ENCODE measurements around the gene HGFAC.
A peak's percentile ranks its signal among the peaks of the same experiment; 100 is the strongest.
"Not testable (repeated sequence)": the region's sequence is repeated elsewhere in the genome, so short reads cannot be mapped to it uniquely, and the experiment has no call there.

HGFAC gene

DNA sequence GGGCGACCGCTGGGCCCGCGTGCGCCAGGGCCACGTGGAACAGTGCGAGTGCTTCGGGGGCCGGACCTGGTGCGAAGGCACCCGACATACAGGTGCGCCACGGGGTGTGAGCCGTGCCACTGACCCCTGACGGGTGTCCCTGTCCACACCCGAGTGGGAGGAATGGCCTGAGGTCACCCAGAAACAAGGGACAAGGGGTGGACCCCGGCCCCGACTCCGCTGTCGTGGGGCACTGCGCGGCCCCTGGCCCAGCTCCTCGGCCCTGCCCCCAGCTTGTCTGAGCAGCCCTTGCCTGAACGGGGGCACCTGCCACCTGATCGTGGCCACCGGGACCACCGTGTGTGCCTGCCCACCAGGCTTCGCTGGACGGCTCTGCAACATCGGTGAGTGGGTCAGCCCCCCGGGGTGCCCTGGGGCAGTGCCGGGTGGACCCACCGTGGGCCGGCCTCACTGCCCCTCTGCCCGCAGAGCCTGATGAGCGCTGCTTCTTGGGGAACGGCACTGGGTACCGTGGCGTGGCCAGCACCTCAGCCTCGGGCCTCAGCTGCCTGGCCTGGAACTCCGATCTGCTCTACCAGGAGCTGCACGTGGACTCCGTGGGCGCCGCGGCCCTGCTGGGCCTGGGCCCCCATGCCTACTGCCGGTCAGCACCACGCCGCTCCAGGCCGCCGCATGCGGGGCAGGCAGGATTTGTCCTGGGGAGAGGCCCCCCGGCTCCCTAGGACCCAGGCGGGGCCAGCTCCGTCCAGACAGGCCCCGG, 2.8 kb downstream of the HGFAC start:
- no peak for DNase-seq

DNA sequence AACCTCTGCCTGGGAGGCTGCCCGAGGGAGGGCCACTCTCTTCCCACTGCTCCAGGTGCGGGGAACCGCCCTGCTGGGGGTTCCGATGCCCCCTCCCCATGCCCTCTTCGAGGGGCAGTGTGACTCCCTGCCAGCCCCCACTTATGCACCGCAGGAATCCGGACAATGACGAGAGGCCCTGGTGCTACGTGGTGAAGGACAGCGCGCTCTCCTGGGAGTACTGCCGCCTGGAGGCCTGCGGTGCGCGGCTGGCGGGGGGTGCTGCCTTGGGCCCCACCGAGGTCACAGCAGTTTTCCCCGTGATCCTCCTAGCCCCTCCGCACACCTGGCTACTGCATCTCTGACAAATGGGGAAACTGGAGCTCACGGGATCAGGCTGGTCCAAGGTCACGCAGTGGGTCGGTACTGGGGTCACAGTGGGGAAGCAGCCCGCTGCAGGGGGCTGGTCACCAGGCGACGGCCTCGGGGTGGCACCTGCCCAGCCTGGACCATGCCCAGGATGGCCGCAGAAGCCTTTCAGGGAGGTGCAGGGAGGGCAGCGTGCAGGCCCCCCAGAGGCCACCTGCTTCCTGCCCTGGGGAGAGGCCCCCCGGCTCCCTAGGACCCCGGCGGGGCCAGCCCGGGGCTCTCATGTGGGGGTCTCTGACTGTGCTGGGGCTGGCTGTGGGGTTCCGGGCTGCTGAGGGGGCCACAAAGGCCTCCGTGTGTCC, 3.5 kb downstream of the HGFAC start:
- DNase-seq: no peak

DNA sequence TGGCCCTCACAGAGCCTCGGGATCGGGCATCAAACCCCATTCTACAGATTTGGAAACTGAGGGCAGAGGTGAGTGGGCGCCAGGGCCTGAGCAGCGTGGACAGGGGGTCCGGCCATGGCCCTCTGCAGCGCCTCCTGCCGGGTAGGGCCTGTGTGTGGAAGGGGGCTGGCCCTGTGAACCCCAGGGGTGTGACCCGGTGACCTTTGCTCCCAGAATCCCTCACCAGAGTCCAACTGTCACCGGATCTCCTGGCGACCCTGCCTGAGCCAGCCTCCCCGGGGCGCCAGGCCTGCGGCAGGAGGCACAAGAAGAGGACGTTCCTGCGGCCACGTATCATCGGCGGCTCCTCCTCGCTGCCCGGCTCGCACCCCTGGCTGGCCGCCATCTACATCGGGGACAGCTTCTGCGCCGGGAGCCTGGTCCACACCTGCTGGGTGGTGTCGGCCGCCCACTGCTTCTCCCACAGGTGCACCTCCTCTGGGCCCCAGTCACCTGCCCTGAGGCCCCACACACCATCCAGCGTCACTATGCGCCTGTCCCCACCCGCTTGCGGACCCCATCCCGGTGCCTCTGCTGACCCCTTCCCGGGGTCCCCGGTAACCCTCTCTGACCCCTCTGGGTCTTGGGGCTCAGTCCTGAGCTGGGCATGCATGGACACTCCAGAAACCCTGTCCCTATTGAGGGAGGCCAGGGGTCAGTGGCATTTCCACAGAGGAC, 4.2 kb downstream of the HGFAC start:
- no peak for DNase-seq

DNA sequence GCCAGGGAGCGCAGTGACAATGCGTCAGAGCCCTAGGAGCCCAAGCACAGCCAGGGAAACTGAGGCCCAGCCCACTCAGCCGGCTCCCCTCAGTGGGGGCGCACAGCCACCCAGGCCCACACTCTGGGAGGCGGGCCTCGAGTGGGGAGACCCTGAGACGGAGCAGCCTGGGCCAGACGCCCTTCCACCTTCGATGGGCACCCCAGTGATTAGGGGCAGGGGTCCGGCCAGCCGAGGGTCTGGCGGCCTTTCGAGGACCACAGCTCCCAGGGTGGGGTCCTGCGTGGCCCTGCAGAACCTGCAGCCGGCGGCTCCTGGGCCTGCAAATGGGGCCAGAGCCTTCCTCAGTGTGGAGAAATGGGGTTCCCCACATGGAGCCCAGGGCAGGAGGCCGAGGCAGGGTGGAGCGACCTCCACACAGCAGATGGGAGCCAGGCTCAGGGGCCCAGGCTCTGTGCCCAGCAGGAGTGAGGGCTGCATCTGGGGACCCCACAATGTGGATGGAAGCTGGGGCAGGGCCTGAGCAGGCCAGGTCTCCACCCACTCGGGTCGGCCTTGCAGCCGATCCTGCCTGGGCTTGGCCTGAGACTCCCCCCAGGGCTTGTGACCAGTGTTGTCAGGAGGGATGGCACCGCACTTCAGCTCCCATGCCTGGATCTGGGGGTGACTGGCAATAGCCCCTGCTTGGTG, 5.0 kb downstream of the HGFAC start:
- no peak for DNase-seq

DNA sequence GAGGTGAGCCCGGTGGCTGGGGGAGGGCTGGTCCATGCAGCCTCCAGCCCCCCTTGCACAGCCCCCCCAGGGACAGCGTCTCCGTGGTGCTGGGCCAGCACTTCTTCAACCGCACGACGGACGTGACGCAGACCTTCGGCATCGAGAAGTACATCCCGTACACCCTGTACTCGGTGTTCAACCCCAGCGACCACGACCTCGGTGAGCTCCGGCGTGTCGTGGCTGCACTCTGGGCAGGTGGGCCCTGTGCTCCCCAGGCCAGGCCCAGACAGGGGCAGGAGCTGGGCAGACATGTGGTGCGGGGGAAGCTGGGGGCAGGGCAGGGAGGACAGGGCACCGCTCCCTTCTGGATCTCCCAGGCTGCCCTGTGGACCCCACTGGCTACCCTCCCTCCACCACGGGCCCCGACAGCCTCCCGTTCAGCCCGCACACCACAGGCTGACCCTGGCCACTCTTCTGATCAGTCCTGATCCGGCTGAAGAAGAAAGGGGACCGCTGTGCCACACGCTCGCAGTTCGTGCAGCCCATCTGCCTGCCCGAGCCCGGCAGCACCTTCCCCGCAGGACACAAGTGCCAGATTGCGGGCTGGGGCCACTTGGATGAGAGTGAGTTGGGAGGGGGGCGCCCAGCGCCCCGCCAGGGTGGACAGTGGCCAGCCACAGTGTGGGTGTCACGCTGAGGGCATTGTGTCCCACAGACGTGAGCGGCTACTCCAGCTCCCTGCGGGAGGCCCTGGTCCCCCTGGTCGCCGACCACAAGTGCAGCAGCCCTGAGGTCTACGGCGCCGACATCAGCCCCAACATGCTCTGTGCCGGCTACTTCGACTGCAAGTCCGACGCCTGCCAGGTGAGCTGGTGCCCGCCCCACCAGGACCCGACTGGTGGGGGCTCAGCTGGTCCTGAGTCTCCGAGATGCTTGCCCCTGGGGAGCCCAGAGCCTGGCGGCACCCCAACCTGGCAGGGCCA, 5.9 kb downstream of the HGFAC start:
- no peak for DNase-seq

DNA sequence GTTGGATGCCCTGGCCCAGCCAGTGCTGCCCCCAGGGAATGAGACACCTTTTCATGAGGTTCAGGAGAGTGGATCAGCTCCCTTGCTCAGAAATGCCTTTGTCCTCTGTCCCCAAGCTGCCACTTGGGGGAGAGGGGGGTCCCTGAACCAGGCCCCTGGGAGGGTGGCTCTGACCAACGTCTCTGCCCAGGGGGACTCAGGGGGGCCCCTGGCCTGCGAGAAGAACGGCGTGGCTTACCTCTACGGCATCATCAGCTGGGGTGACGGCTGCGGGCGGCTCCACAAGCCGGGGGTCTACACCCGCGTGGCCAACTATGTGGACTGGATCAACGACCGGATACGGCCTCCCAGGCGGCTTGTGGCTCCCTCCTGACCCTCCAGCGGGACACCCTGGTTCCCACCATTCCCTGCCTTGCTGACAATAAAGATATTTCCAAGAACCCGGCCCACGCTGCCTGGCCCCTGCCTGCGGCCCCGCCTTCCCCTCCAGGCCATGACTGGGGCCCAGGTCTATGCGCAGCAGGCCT, 7.3 kb downstream of the HGFAC start:
- DNase-seq: no peak

DNA sequence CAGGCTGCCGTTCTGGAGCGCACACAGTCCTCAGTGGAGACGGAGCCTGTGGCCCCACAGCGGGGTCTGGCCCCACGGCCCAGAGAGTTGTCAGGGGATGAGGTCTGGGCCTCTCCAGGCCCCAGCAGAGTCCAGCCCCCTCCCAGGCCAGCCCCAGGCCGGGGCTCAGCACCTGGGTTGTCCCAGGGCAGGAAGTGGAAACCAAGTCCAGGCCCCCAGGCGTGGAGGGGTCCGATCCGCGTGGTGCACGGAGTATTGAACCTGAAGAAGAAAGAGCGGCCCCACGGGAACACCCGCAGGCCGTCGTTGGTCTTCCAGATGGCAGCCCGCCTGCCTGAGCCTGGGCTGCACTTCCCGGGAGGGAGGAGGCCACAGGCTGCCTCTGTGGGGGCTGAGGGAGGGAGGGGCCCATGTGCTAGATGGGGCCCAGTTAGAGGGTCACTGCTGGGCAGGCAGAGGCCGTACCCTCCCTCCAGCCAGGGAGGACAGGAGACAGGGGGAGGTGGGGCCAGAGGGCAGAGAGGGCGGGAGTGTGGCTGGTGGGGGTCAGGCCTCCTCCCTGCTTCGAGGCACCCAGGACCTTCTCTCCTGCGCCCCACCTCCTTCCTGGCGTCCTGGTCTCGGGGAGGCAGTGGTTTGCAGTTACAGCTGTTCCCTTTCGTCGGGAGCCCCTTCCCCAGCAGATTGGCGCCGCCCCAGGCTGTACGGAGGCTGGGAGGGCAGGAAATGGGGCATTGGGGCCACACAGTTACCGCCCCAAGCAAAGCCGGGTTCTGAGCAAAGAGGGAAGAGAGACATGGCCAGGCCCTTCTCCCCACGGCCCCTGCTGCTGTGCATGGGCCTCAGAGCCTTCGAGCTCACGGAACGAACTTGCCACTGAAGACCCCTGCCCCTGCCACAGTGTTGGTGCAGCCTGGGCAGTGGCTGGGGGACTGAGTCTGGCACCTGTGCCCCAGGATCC, 8.1 kb downstream of the HGFAC start:
- DNase-seq: no peak

DNA sequence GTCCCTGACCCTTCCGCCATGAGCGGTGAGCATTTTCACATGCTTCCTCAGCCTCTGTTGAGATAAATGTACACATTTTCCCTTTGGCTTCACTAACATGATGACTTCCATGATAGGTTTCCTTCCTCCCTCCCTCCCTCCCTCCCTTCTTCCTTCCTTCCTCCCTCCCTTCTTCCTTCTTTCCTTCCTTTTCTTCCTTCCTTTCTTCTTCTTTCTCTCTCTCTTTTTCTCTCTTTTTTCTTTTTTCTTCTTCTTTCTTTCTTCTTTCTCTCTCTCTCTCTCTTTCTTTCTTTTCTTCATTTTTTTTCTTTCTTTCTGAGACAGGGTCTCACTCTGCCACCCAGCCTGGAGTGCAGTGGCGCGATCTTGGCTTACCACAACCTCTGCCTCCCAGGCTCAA, 8.9 kb downstream of the HGFAC start:
- no peak for DNase-seq

DNA sequence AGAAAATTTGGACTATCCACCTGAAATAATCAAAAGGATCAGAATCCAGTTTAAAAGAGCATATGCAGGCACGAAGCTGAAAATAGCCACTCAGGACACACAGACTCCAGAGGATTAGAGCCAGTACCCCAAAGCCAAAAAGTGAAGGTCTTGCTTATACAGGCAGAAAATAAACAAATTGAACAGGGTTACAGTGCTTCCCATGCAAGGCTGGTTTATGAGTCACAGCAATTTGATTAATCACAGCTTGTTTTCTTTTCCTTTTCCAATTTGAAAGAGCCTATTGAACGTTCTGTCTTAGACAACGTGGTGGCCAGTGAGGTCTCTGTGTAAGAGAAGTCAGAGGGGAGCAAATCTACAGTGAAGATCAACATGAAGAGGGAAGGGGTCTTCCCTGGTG, 10.2 kb downstream of the HGFAC start:
- no peak for DNase-seq

DNA sequence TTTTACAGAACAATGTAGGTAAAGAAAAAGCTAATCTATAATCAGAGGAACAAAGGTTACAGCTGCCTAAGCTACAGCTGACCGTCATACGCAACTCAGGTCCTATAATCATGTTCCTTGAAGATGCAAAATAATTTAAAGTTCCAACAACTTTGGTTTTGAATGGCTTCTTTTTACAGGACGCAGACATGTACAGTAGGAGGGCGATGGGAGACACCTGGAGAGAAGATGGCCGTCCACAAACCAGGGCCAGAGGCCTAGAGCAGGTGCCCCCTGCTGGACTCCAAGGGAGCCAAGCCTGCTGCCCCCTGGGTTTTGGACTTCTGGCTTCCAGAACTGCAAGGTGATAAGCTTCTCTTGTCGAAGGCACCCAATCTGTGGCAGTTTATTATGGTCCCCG, 10.6 kb downstream of the HGFAC start:
- DNase-seq: no peak

DNA sequence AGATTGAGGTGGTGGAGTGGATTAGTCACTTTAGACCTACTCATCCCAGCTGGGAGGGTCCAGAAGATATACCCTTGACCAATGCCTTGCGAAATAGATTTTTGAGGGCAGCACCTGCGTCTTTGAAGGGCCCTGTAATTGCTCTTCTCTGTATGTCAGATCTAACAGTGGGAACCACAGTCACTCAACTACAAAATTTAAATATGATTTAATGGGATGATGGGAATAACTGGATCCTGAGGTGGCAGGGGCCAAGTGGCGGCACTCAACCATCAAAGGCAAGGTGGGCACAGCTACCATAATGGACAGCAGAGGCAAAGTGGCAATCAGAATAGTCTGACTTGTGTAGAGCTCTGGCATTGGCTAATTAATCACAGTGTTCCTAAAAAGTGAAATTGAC, 13.8 kb downstream of the HGFAC start:
- not testable (repeated sequence) for DNase-seq

DNA sequence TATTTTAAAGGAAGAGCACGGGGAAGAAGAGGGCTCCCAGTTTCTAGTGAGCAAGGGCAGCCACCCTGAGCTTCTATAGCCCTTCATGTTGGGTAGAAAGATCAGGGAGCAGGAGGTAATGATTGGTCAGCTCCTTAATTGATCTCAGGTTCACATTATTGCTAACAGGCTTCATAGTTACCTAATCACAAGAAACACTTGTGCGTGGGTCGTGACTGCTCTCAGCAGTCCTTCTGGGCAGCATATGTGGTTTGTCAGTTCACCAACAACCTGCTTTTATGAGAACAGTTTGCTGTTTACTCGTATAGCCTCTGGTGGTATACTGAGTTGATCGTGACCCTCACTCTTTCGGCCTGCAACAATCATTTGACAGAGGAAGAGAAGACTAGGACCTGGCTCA, 16.6 kb downstream of the HGFAC start:
- no peak for DNase-seq

DNA sequence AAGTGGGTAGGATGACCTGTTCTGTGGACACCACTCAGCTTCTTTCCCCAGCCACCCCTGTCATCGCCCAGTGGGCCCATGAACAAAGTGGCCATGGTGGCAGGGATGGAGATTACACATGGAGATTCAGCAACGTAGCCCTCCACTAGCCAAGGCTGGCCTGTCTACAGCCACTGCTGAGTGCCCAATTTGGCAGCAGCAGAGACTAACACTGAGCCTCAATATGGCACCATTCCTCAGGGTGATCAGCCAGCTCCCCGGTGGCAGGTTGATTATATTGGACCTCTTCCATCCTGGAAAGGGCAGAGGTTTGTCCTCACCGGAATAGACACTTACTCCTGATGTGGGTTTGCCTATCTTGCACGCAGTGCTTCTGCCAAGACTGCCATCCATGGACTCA, 17.4 kb downstream of the HGFAC start:
- not testable (repeated sequence) for DNase-seq

DNA sequence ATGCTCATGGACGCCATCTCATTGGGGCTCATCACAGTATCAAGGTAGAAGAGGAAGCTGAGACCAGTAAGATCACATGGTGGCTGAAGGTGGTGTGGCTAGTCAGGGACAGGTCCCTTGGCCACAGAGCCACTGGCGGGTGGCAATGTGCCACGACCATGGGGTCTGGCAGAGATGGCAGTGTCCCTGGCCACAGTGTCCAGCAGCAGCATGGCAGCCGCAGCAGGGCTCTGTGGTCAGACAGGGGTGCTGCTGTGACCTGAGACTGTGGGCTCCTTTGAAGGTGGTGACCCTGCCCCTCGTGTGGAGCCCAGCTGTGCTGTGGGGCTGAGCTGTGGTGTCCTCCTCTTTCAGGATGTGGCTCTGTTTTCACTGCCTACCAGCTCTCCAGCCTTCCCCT, 19.2 kb downstream of the HGFAC start:
- no peak for DNase-seq

DNA sequence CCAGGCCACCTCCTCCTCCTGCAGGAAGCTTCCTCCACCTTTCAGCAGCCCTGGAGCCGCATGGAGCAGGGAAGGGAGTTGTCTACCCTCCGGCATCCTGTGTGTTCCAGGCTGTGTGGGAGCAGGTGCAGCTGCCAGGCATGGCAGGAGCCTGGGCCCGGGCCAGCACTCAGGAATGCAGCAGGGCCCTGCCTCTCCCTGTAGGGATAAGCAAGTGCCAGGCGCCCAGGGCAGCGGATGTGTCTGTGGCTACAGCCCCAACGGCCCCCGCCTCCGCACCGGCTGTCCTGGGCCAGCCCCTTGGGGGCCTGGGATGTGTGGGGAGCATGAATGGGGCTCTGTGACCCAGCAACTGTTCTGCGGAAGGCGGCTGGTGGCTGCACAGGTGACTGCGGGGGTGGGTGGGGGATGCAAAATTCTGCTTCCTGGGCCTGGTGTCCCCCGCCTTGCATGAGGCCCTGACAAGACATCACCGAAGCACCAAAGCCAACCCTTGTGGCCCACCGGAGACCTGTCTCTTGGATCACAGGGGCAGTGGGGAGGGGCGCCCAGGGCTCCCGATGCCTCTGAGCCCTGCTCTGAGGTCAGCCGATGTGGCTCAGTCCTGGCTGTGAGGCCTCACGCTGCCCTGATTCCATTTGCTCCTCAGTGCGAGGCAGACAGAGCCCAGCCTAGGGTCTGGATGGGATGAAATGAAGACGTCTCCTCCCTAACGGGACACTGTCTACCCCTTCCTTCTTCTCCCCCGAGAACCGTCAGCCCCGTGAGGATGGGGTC, 19.9 kb downstream of the HGFAC start:
- DNase-seq: no peak

DNA sequence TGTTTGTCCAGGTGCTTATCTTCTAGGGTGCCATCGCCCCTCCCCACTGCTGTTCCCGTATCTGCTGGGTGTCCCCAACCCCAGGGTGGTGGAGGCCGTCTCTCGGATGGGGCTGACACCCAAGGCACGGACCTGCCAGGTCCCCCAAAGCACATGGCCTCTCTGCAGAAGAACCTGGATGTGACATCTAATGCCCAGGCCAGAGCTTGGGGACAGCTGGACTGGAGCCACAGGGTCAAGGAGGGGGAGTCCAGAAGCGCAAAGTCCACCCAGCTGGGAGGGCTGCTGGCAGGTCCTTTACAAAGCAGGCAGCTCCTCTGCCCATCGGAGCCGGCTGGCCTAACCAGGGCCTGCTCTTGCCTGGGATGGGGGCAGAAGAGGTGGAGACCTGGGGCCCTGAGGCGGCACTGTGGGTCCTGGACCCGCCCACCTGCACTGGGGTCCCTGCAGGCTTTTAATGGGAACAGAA, 20.6 kb downstream of the HGFAC start:
- no peak for DNase-seq

DNA sequence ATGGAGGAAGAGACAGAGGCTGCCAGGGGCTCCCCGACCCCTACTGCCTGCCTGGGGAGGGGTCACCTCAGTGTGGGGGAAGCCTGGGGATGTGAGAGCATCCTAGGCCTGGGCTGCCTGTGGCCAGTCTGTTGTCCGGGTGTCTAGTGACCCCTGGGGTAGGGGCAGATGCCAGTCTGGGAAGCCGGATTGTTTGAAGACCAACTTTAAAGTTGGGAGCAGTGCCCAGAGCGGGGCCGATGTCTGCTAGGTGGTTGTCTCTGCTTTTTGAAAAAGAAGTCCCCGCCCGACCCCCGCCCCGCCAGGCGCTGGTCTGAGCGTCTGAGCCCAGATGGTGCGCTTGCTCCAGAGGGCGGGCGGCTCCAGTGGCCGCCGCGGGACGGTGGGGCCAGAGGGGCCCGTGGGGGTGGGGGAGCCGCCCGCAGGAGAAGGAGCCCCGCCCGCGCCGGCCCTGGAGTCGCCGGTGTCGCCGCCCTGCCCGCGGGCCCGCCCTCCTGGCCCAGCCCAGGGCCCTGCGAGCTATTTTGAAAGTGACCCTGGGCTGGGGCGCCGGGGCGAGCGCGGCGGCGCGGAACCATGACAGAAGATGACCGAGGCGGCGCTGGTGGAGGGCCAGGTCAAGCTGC, 21.1 kb downstream of the HGFAC start, which contains the start of gene DOK7:
TSS of gene DOK7 (plus strand) at position 517 of the 626 bp plus-strand sequence. CDS start at position 587, 70 bp downstream.
- peak; percentile 11 for DNase-seq

DNA sequence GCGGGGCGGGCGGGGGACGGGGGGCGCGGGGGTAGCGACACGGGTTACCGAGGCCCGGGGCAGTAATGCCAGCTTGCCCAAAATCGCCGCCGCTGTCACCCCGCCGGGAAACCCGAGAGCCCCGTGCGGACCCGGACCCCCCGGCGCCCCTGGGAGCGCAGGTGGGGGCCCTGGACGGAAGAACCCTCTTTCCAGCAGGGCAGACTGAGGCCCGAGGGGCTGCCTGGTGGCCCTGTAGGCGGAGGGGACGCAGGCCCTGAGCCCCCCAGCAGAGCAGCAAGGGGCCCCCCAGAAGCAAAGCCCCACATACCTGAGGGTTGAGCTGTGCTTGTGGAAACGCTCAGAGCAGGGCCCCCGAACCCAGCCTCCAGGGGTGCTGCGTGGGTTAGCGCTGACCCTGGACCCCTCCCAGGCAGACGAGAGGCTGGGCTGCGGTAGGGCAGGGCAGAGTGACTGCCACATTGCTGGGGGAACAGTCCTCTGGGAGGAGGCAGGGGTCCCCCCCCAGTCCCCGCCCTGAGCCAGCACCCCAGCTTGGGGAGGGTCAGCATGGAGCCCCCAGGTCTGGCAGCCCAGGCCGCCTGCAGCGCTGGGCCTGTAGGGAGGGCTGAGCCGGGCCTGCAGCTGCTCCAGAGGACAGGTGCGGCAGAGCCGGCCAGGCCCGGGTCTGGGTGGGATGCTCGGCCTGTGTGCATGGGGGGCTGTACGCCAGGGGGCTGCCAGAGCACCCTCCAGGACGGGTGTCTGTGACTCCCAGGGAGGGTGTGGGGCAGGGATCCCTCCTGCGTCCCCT, 22.0 kb downstream of the HGFAC start:
- DNase-seq: no peak
